ENCODE results near the gene POLR1C. TPM values are rescaled to one million over a fixed set of nuclear protein-coding genes. Genes with fewer than 3 reads are reported as not detected.

POLR1C gene
- total RNA-seq, 2 experiments from 2014 or later: 46.6 to 47.8 TPM

DNA sequence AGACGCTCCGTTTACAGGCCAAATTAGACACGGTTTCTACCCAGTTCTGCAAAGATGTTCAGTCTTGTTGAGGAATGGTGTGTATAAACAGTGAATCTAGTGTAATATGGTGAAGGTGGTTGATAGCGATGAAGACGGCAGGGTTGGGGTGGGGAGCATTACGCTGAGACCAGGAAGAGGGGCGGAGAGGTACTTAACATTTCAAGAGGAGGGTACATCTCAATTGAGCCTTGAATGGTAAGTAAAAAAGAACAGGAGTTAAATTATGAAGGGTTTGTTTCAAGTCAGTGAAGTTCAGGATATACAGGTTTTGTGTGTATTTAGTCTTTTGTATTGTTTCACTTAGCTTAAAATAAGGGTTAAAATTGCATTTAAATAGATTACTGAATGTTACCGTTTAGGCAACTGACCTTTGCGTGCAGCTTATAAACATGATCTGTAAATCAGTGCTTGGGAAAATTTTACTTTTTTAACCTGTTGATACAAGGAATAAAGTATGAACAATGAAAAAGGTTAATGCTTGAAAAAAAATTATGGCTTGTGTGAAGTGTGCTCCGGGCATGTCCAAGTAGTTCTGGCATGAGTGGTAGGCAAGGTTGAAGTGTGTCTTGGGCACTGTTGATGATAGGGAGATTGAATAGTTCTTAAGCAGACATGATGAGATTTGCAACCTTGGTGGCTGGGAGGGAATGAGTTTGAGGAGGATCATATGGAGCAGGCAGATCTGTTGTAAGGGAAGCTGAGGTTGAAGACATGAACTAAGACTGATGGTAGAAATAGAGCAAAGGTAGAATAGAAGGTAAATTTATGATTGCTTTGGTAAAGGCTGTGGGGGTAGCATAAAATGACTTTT, 842 bp downstream of the POLR1C start:
- H3K27me3 Mint-ChIP-seq: no peaks in the 10 kb centered on the region
- H3K4me1 Mint-ChIP-seq (ENCODE audit: low read depth): peaks cover 33% of the 10 kb centered on the region
- H3K4me3 Mint-ChIP-seq: no peak overlapping the region
- Histone ChIP-seq H3K4me1 (ENCODE audit: insufficient read depth, low read length) (peaks cover 43% of the 10 kb centered on the region), H3K36me3 (ENCODE audit: insufficient read depth, low read length) (peaks cover 68% of the 10 kb centered on the region), H3K27ac (ENCODE audit: low read depth in 1 of 2, low read length in 2 of 2) (peak overlapping the region; percentile 81 to 90), H3K4me3 (ENCODE audit: low read length) (peak overlapping the region; percentile 100), H3K9me3 (ENCODE audit: control insufficient read depth in 1 of 2, insufficient read depth in 1 of 2, low read length in 2 of 2) (no peaks in the 10 kb centered on the region), H3K27me3 (ENCODE audit: control insufficient read depth in 1 of 2, insufficient read depth in 2 of 2, low read length in 2 of 2) (no peaks in the 10 kb centered on the region)
- no peak for TF ChIP-seq CTCF (IDR thresholded peaks at IDR 0.05)
- no peak overlapping the region for H3K27ac Mint-ChIP-seq
- intact Hi-C loops (cut with DNase I, micrococcal nuclease): loop anchor here in 1 of 2 experiments (1.0 to 5.0 kb wide), 6 partner anchors 40 to 590 kb away; partner anchors contain the start of genes ABCC10, CNPY3, GTPBP2 and POLH
- POLR2A ChIA-PET: interaction anchor here (0.8 to 2.5 kb wide), 8 partner anchors 10 to 638 kb away, joined by 3 to 16 read pairs (median 8); partner anchors contain the start of genes CUL7, GTPBP2, PEX6 and RPL7L1
- ATAC-seq (ENCODE audit: poor library complexity) (peak; percentile 3), DNase-seq (no peak)
- H3K36me3 Mint-ChIP-seq (ENCODE audit: low read depth): peaks cover 19% of the 10 kb centered on the region
- CTCF ChIA-PET: interaction anchor here (0.7 to 1.8 kb wide), 2 partner anchors 9 to 971 kb away, joined by 3 read pairs; no protein-coding TSS in a partner anchor
- H3K9me3 Mint-ChIP-seq: no peaks in the 10 kb centered on the region

- no peak for DNase-seq
- ChIA-PET CTCF (no interaction called here), POLR2A (no interaction called here)
- peaks cover 69% of the 10 kb centered on the region for H3K36me3 ChIP-seq (ENCODE audit: insufficient read depth, low read length)
- Mint-ChIP-seq H3K9me3 (no peaks in the 10 kb centered on the region), H3K36me3 (ENCODE audit: low read depth) (peaks cover 34% of the 10 kb centered on the region), H3K27me3 (no peaks in the 10 kb centered on the region), H3K4me1 (ENCODE audit: low read depth) (peaks cover 19% of the 10 kb centered on the region), H3K27ac (no peak overlapping the region), H3K4me3 (no peak overlapping the region)
- H3K27me3 ChIP-seq (ENCODE audit: control insufficient read depth in 1 of 2, insufficient read depth in 2 of 2, low read length in 2 of 2): no peaks in the 10 kb centered on the region
- TF ChIP-seq CTCF (IDR thresholded peaks at IDR 0.05): no peak
- intact Hi-C loops (cut with DNase I, micrococcal nuclease): no loop called here
- H3K27ac ChIP-seq (ENCODE audit: low read depth in 1 of 2, low read length in 2 of 2): no peak overlapping the region
- no peak for ATAC-seq (ENCODE audit: poor library complexity)
- peaks cover 32% of the 10 kb centered on the region for H3K4me1 ChIP-seq (ENCODE audit: insufficient read depth, low read length)
- no peaks in the 10 kb centered on the region for H3K9me3 ChIP-seq (ENCODE audit: control insufficient read depth in 1 of 2, insufficient read depth in 1 of 2, low read length in 2 of 2)
- H3K4me3 ChIP-seq (ENCODE audit: low read length): no peak overlapping the region
Observed at GRCh38 chr6:43520097-43520496, 3.2 kb downstream of the POLR1C start.

GRCh38 chr6:43521836-43522235, 4.9 kb downstream of the POLR1C start:
- Mint-ChIP-seq H3K27ac (no peak overlapping the region), H3K4me1 (ENCODE audit: low read depth) (peaks cover 5% of the 10 kb centered on the region)
- TF ChIP-seq CTCF (IDR thresholded peaks at IDR 0.05): no peak

More at GRCh38 chr6:43521836-43522235, 4.9 kb downstream of the POLR1C start:
- H3K27me3 ChIP-seq (ENCODE audit: control insufficient read depth in 1 of 2, insufficient read depth in 2 of 2, low read length in 2 of 2): no peaks in the 10 kb centered on the region
- DNase-seq (no peak), ATAC-seq (ENCODE audit: poor library complexity) (no peak)
- H3K4me1 ChIP-seq (ENCODE audit: insufficient read depth, low read length): peaks cover 18% of the 10 kb centered on the region
- intact Hi-C loops (cut with DNase I, micrococcal nuclease): no loop called here
- ChIA-PET CTCF (interaction anchor here (1.5 kb wide), 1 partner anchor 15 kb away, joined by 5 read pairs; no protein-coding TSS in a partner anchor), POLR2A (interaction anchor here (1.2 kb wide), 1 partner anchor 15 kb away, joined by 3 read pairs; no protein-coding TSS in a partner anchor)
- Mint-ChIP-seq H3K4me3 (no peak overlapping the region), H3K9me3 (no peaks in the 10 kb centered on the region), H3K36me3 (ENCODE audit: low read depth) (peaks cover 51% of the 10 kb centered on the region), H3K27me3 (no peaks in the 10 kb centered on the region)
- peaks cover 76% of the 10 kb centered on the region for H3K36me3 ChIP-seq (ENCODE audit: insufficient read depth, low read length)
- H3K4me3 ChIP-seq (ENCODE audit: low read length): no peak overlapping the region
- H3K9me3 ChIP-seq (ENCODE audit: control insufficient read depth in 1 of 2, insufficient read depth in 1 of 2, low read length in 2 of 2): no peaks in the 10 kb centered on the region
- H3K27ac ChIP-seq (ENCODE audit: low read depth in 1 of 2, low read length in 2 of 2): no peak overlapping the region
